Measurements from ENCODE around the gene NSD2.

Gene NSD2

GRCh38 chr4:2008671-2008920 is 137.4 kb downstream of the NSD2 start (continued):
- TF ChIP-seq INSM2 (tag by site-specific recombination; IDR thresholded peaks at IDR 0.05) (0 out of 2 replicates have a peak, but pooled peaks have one; percentile 50), ZBTB10 (tag by site-specific recombination; IDR thresholded peaks at IDR 0.05) (peak; percentile 88), ZNF843 (tag by site-specific recombination; IDR thresholded peaks at IDR 0.05) (no peak), MZF1 (tag by site-specific recombination; IDR thresholded peaks at IDR 0.05; ENCODE audit: borderline replicate concordance) (peak; percentile 21; the same call in 1 of the 2 replicates), HOXD13 (CRISPR knock-in tag; IDR thresholded peaks at IDR 0.05; ENCODE audit: borderline replicate concordance) (peak; percentile 46; the same call in 1 of the 2 replicates), ZSCAN5A (tag by site-specific recombination; IDR thresholded peaks at IDR 0.05) (0 out of 2 replicates have a peak, but pooled peaks have one; percentile 69)

GRCh38 chr4:2008921-2009650 is 137.9 kb downstream of the NSD2 start, which contains the start of gene NELFA:
TSS of gene NELFA (minus strand) at chr4:2008974. CDS start at chr4:2008959, 15 bp downstream.
- CTCF ChIA-PET: interaction anchor here (0.7 to 1.1 kb wide), 4 partner anchors 11 to 1205 kb away, joined by 3 read pairs; no protein-coding TSS in a partner anchor
- peaks cover 5 to 20% of the 10 kb centered on the region in 2 experiments; a peak in 2 of 3 replicates for H3K36me3 ChIP-seq (ENCODE audit: control insufficient read depth in 2 of 2, insufficient read depth in 1 of 2, low read length in 2 of 2)
- H3K4me3 ChIP-seq (ENCODE audit: low read depth, low read length): peak within 1 kb of the TSS; percentile 93
- H3K27ac ChIP-seq (ENCODE audit: extremely low read depth, low read depth, low read length): peak within 1 kb of the TSS; percentile 97
- POLR2A ChIA-PET: interaction anchor here (0.5 to 1.7 kb wide), 6 partner anchors 12 to 518 kb away, joined by 3 to 8 read pairs (median 3); partner anchors contain the start of gene RNF4
- H3K4me1 ChIP-seq (ENCODE audit: control insufficient read depth, insufficient read depth, low read length): no peaks in the 10 kb centered on the region
- H3K9me3 ChIP-seq (ENCODE audit: control insufficient read depth, insufficient read depth, low read depth, low read length): no peaks in the 10 kb centered on the region
- peak; percentile 88 for TF ChIP-seq ZSCAN5A (tag by site-specific recombination; IDR thresholded peaks at IDR 0.05)
- TF ChIP-seq ZNF311 (tag by site-specific recombination; IDR thresholded peaks at IDR 0.05; ENCODE audit: borderline replicate concordance): no peak
- peak; percentile 63; the same call in 1 of the 2 replicates for TF ChIP-seq PBX3 (CRISPR knock-in tag; IDR thresholded peaks at IDR 0.05)
- TF ChIP-seq ZNF791 (tag by site-specific recombination; IDR thresholded peaks at IDR 0.05): no peak
- peak; percentile 53; the same call in 1 of the 2 replicates for TF ChIP-seq GLI4 (tag by site-specific recombination; IDR thresholded peaks at IDR 0.05)
- TF ChIP-seq SCRT1 (tag by site-specific recombination; IDR thresholded peaks at IDR 0.05; ENCODE audit: borderline replicate concordance): no peak
- TF ChIP-seq ZNF423 (tag by site-specific recombination; IDR thresholded peaks at IDR 0.05): peak; percentile 41; the same call in 1 of the 2 replicates
- no peak for TF ChIP-seq ZNF701 (tag by site-specific recombination; IDR thresholded peaks at IDR 0.05)
- no peak for TF ChIP-seq ZNF555 (tag by site-specific recombination; conservative IDR thresholded peaks at IDR 0.05)
- TF ChIP-seq ZNF670 (tag by site-specific recombination; IDR thresholded peaks at IDR 0.05; ENCODE audit: low read depth): no peak
- TF ChIP-seq ZNF704 (tag by site-specific recombination; IDR thresholded peaks at IDR 0.05): no peak
- TF ChIP-seq ZNF529 (tag by site-specific recombination; IDR thresholded peaks at IDR 0.05; ENCODE audit: insufficient replicate concordance): no peak
- no peak for TF ChIP-seq ZNF514 (tag by site-specific recombination; IDR thresholded peaks at IDR 0.05)
- no peak for TF ChIP-seq ZNF521 (tag by site-specific recombination; IDR thresholded peaks at IDR 0.05)
- TF ChIP-seq ZNF155 (tag by site-specific recombination; IDR thresholded peaks at IDR 0.05): no peak
- TF ChIP-seq ZNF660 (tag by site-specific recombination; IDR thresholded peaks at IDR 0.05): peak; percentile 73
- TF ChIP-seq ZNF610 (tag by site-specific recombination; IDR thresholded peaks at IDR 0.05; ENCODE audit: borderline replicate concordance): no peak
- peak; percentile 14; the same call in 1 of the 2 replicates for TF ChIP-seq ZFHX2 (tag by site-specific recombination; conservative IDR thresholded peaks at IDR 0.05)
- TF ChIP-seq PRDM6 (tag by site-specific recombination; IDR thresholded peaks at IDR 0.05): no peak
